GM10266 (cell line): Measurements from ENCODE around the gene RPS14.

Experiments used
- DNase-seq: peaks from one replicate; pipeline ENCODE4 v3.0.0; 2012; ENCODE audit errors: extremely low spot score
- CTCF ChIP-seq: IDR thresholded peaks from 2 replicates; pipeline ENCODE4 v1.5.1; 2012; ENCODE audit warnings: mild to moderate bottlenecking, low read depth; ENCODE audit not compliant: control insufficient read depth, insufficient read depth; ENCODE audit errors: missing control alignments

The RPS14 gene

GRCh38 chr5:150487199-150488061 lies 37.9 kb upstream of the RPS14 start:
- DNase-seq, result peak; percentile 55

GRCh38 chr5:150486402-150487198 lies 37.1 kb upstream of the RPS14 start:
- no peak for TF ChIP-seq CTCF

More at GRCh38 chr5:150487199-150488061, 37.9 kb upstream of the RPS14 start:
- TF ChIP-seq CTCF, result peak; percentile 14

GRCh38 chr5:150485693-150486401 lies 36.3 kb upstream of the RPS14 start:
- no peak for TF ChIP-seq CTCF
- peak; percentile 77 for DNase-seq

More at GRCh38 chr5:150486402-150487198, 37.1 kb upstream of the RPS14 start:
- peak; percentile 75 for DNase-seq

- no peak for DNase-seq
- no peak for TF ChIP-seq CTCF
These were observed 35.6 kb upstream of the RPS14 start for GRCh38 chr5:150484964-150485692.

- no peak for DNase-seq
- no peak for TF ChIP-seq CTCF
These were observed 32.5 kb upstream of the RPS14 start for GRCh38 chr5:150481972-150482406.

GRCh38 chr5:150481708-150481965 lies 32.1 kb upstream of the RPS14 start:
- TF ChIP-seq CTCF, result no peak
- no peak for DNase-seq
